GM23338 (cell line): ENCODE results near the gene ADSS1. TPM values are rescaled to one million over a fixed set of nuclear protein-coding genes. Genes with fewer than 3 reads are reported as not detected.

ENCODE experiments used
- ATAC-seq: fragments of 200-7000 bp; cut with Tn5 transposase; 3 replicates; pipeline ENCODE4 v1.9.1; 2020
- DNase-seq: peaks from one replicate; pipeline ENCODE4 v3.0.0-alpha.2; 2015; ENCODE audit warnings: low spot score
- H2AFZ ChIP-seq: fragments of 200-600 bp; sonication (generic); 2 replicates; pipeline ENCODE4 v1.8.0; 2016; ENCODE audit warnings: antibody characterized with exemption, mild to moderate bottlenecking, moderate library complexity
- H3F3A ChIP-seq: fragments of 200-600 bp; sonication (generic); replicated peaks from 2 replicates; pipeline ENCODE4 v1.8.0; 2017; ENCODE audit warnings: antibody characterized with exemption, mixed run types, low read depth
- H3K27ac ChIP-seq: fragments of 200-600 bp; sonication (generic); 2 replicates; pipeline ENCODE4 v1.6.1; 2016; ENCODE audit warnings: low read depth
- H3K27me3 ChIP-seq: fragments of 200-600 bp; sonication (generic); 2 replicates; pipeline ENCODE4 v1.8.0; 2016; ENCODE audit warnings: mild to moderate bottlenecking, mixed run types, moderate library complexity; ENCODE audit not compliant: insufficient read depth
- H3K36me3 ChIP-seq: fragments of 200-600 bp; sonication (generic); 2 replicates; pipeline ENCODE4 v1.8.0; 2016; ENCODE audit warnings: mild to moderate bottlenecking; ENCODE audit not compliant: insufficient read depth
- H3K4me1 ChIP-seq: fragments of 200-600 bp; sonication (generic); 2 replicates; pipeline ENCODE4 v1.8.0; 2016; ENCODE audit warnings: mild to moderate bottlenecking, moderate library complexity; ENCODE audit not compliant: insufficient read depth
- H3K4me2 ChIP-seq: fragments of 200-600 bp; sonication (generic); 2 replicates; pipeline ENCODE4 v1.7.1; 2017; ENCODE audit warnings: mixed run types
- H3K4me3 ChIP-seq: fragments of 200-600 bp; sonication (generic); 2 replicates; pipeline ENCODE4 v1.6.1; 2016; ENCODE audit warnings: mixed run types
- H3K79me2 ChIP-seq: fragments of 200-600 bp; sonication (generic); replicated peaks from 2 replicates; pipeline ENCODE4 v1.8.0; 2017; ENCODE audit warnings: mild to moderate bottlenecking; ENCODE audit not compliant: insufficient read depth
- H3K9me2 ChIP-seq: fragments of 200-600 bp; sonication (generic); 2 replicates; pipeline ENCODE4 v1.8.0; 2017; ENCODE audit not compliant: insufficient read depth
- H4K20me1 ChIP-seq: fragments of 200-600 bp; sonication (generic); replicated peaks from 2 replicates; pipeline ENCODE4 v1.8.0; 2017; ENCODE audit warnings: mild to moderate bottlenecking; ENCODE audit not compliant: insufficient read depth
- H3K27ac Mint-ChIP-seq: 2 replicates; pipeline ENCODE4 v1.8.0; 2020; ENCODE audit warnings: inconsistent platforms, mild to moderate bottlenecking, moderate library complexity, mixed read lengths
- H3K27me3 Mint-ChIP-seq: 3 replicates; pipeline ENCODE4 v1.8.0; 2022; ENCODE audit warnings: low read depth, mild to moderate bottlenecking, moderate library complexity, mixed read lengths, inconsistent platforms; ENCODE audit not compliant: insufficient read depth, poor library complexity
- H3K36me3 Mint-ChIP-seq: 3 replicates; pipeline ENCODE4 v1.8.0; 2021; ENCODE audit warnings: low read depth, mild to moderate bottlenecking, inconsistent platforms, moderate library complexity, mixed read lengths
- H3K4me1 Mint-ChIP-seq: 3 replicates; pipeline ENCODE4 v1.8.0; 2020; ENCODE audit warnings: mild to moderate bottlenecking, inconsistent platforms, mixed read lengths
- H3K4me3 Mint-ChIP-seq: 3 replicates; pipeline ENCODE4 v1.8.0; 2021; ENCODE audit warnings: moderate library complexity, mild to moderate bottlenecking, inconsistent platforms, mixed read lengths
- H3K9me3 Mint-ChIP-seq: 3 replicates; pipeline ENCODE4 v1.8.0; 2020; ENCODE audit warnings: moderate library complexity, mild to moderate bottlenecking, inconsistent platforms, mixed read lengths
- CREB1 ChIP-seq: fragments of 250-450 bp; sonication (Bioruptor Pico); IDR thresholded peaks from 2 replicates; pipeline ENCODE4 v1.5.0; 2020; ENCODE audit warnings: low read depth, mild to moderate bottlenecking, moderate library complexity
- CTCF ChIP-seq, 2 experiments: fragments of 200-600 bp in 1 of 2; sonication (generic) in 1 of 2; conservative IDR thresholded peaks; 2 replicates each; pipeline versions ENCODE4 v1.5.1 to v1.6.1; 2016 to 2017; ENCODE audit warnings: antibody characterized with exemption in 2 of 2, low read depth in 2 of 2, mild to moderate bottlenecking in 2 of 2, moderate library complexity in 1 of 2
- ETS1 ChIP-seq: IDR thresholded peaks from 2 replicates; pipeline ENCODE4 v1.6.1; 2016; ENCODE audit warnings: antibody characterized with exemption
- EZH2 ChIP-seq: fragments of 200-600 bp; sonication (generic); IDR thresholded peaks from one replicate; pipeline ENCODE4 v1.8.0; 2017; ENCODE audit warnings: antibody characterized with exemption, mild to moderate bottlenecking, low read depth; ENCODE audit not compliant: unreplicated experiment
- EZH2phosphoT487 ChIP-seq: fragments of 200-600 bp; sonication (generic); IDR thresholded peaks from one replicate; pipeline ENCODE4 v1.8.1; 2018; ENCODE audit warnings: antibody characterized with exemption; ENCODE audit not compliant: unreplicated experiment
- JUNB ChIP-seq: IDR thresholded peaks from one replicate; pipeline ENCODE4 v1.6.1; 2016; ENCODE audit warnings: antibody characterized with exemption; ENCODE audit not compliant: unreplicated experiment
- NANOG ChIP-seq: IDR thresholded peaks from 2 replicates; pipeline ENCODE4 v1.6.1; 2016; ENCODE audit warnings: antibody characterized with exemption, borderline replicate concordance
- POLR2AphosphoS5 ChIP-seq: IDR thresholded peaks from 2 replicates; pipeline ENCODE4 v1.6.1; 2016; ENCODE audit warnings: antibody characterized with exemption, low read depth
- REST ChIP-seq: IDR thresholded peaks from one replicate; pipeline ENCODE4 v1.6.1; 2018; ENCODE audit warnings: antibody characterized with exemption; ENCODE audit not compliant: unreplicated experiment
- STAT1 ChIP-seq: IDR thresholded peaks from one replicate; pipeline ENCODE4 v1.6.1; 2016; ENCODE audit warnings: antibody characterized with exemption; ENCODE audit not compliant: unreplicated experiment
- ZNF114 ChIP-seq: fragments of 250-450 bp; sonication (Bioruptor Pico); IDR thresholded peaks from 2 replicates; pipeline ENCODE4 v1.5.0; 2020; ENCODE audit warnings: mild to moderate bottlenecking, moderate library complexity
- ZNF462 ChIP-seq: fragments of 250-450 bp; sonication (Bioruptor Pico); IDR thresholded peaks from 2 replicates; pipeline ENCODE4 v1.5.0; 2020; ENCODE audit warnings: mild to moderate bottlenecking, moderate library complexity
- polyA plus RNA-seq: library from polyadenylated mRNA; unstranded; fragments of >200 nt; fragmentation: Nextera tagmentation; extraction: Ambion mirVana; gene quantifications from 2 replicates; pipeline ENCODE4 v1.2.1, GENCODE V29; 2016
- total RNA-seq: library from RNA; depleted of rRNA; stranded (reverse); fragments of >200 nt; shearing (Covaris generic); gene quantifications from 2 replicates; pipeline ENCODE4 v1.2.3, GENCODE V29; 2014

Gene ADSS1
- total and polyA plus RNA-seq, 2 experiments from 2014 or later: 9.5 to 11.6 TPM

GRCh38 chr14:104770072-104770579 lies 46.1 kb downstream of the ADSS1 start:
- H3K27me3 Mint-ChIP-seq: peaks cover 3% of the 10 kb centered on the region
- H3K27ac Mint-ChIP-seq: no peak overlapping the region
- peaks cover 12% of the 10 kb centered on the region for H3K9me3 Mint-ChIP-seq
- H3K4me2 ChIP-seq: no peak overlapping the region
- no peak overlapping the region for H3K27ac ChIP-seq
- H3F3A ChIP-seq: peaks cover 9% of the 10 kb centered on the region; the same call in 1 of the 2 replicates
- no peak overlapping the region for H2AFZ ChIP-seq
- H3K36me3 ChIP-seq: 0 out of 2 replicates have a peak, but pooled peaks cover 5% of the 10 kb centered on the region
- ATAC-seq (no peak), DNase-seq (no peak)
- H3K27me3 ChIP-seq: no peaks in the 10 kb centered on the region
- H3K36me3 Mint-ChIP-seq: peaks cover 51% of the 10 kb centered on the region
- peaks cover 11% of the 10 kb centered on the region for H3K4me1 ChIP-seq
- TF ChIP-seq JUNB (no peak), ZNF114 (CRISPR knock-in tag) (no peak), CREB1 (CRISPR knock-in tag) (no peak), POLR2AphosphoS5 (no peak), REST (no peak), EZH2phosphoT487 (no peak), ETS1 (no peak), EZH2 (no peak), NANOG (no peak), ZNF462 (CRISPR knock-in tag) (no peak), CTCF (conservative IDR thresholded peaks at IDR 0.05; ENCODE audit: low read depth in 2 of 2) (no peak), STAT1 (no peak)
- H4K20me1 ChIP-seq: no peaks in the 10 kb centered on the region
- H3K9me2 ChIP-seq: no peaks in the 10 kb centered on the region; the same call in 1 of the 2 replicates
- H3K4me3 ChIP-seq: no peak overlapping the region
- H3K4me1 Mint-ChIP-seq: peaks cover 17% of the 10 kb centered on the region
- no peak overlapping the region for H3K4me3 Mint-ChIP-seq
- H3K79me2 ChIP-seq: no peaks in the 10 kb centered on the region
